GM21576 (cell line): Measurements from ENCODE around the gene FNDC3B.

Experiments
- ATAC-seq: cut with Tn5 transposase; IDR thresholded peaks from one replicate; pipeline ENCODE4 v1.9.1; 2021; ENCODE audit warnings: mild to moderate bottlenecking, moderate library complexity; ENCODE audit not compliant: unreplicated experiment

Gene FNDC3B

DNA sequence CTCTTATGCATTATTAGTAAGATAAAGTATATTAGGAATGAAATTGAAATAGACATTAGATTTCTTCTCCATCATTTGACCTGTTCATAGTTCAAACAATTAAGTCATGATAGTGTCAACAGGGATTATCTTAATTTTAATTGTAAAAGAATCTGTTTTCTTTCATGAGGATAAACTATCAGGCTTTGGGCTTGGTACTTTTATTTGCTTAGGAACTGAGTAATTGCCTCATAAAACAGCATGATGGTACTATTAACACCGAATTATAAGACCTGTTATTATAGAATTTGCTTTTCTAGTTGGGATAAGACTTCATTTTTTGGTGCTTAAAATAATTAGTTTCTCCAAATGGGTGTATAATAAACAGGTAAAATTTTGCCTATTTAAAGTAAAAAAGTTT, 71.8 kb downstream of the FNDC3B start:
- ATAC-seq, result no peak

DNA sequence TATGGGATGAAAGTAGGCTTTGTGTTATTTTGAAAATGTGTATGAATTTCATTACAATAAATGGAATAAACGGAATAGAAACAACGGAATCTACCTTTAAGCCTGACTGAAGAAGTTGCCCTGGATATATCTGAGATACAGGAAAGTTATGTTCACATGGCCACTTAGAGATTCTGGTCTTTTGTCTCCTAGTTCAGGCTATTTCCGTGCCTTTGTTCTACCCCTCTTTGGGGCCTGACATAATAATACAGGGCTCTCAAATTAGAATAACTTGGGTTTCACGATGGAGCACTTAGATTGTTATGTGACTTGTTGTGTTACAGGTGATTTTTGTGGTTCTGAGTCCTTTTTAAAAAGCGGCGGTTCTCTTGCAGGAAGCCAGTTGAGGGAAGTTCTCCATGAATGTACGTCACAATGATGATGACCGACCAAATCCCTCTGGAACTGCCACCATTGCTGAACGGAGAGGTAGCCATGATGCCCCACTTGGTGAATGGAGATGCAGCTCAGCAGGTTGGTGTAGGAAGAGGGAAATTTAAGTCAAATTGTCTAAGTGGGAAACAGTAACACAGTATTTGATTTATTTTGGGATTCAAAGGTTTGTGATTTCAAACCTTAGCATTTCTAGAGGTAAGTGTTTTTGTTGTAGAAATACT, 72.8 kb downstream of the FNDC3B start:
- no peak for ATAC-seq

DNA sequence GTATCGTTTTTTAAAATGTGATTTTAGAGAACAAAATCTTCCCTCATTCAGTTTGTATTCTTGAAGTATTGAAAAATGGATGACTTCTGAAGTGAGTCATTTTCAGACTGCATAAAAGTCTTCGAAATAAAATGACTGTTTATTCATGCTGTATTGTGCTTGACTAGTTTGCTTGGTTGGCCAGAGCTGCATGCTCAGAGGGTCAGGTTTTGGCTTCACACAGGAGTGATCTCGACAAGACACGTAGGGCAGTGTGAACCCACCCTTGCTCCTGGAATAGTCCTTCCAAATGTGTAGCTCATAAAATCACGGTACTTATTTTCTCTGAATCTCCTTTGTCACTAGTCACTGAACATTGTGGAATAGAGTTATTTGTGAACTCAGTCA, 73.3 kb downstream of the FNDC3B start:
- no peak for ATAC-seq

- ATAC-seq, result no peak
Observed at GRCh38 chr3:172113710-172114109, 74.3 kb downstream of the FNDC3B start.

- ATAC-seq, result no peak
Observed at GRCh38 chr3:172115059-172115458, 75.7 kb downstream of the FNDC3B start.

- ATAC-seq, result no peak
Observed at GRCh38 chr3:172115787-172116186, 76.4 kb downstream of the FNDC3B start.

- no peak for ATAC-seq
Observed at GRCh38 chr3:172118019-172118418, 78.6 kb downstream of the FNDC3B start.

DNA sequence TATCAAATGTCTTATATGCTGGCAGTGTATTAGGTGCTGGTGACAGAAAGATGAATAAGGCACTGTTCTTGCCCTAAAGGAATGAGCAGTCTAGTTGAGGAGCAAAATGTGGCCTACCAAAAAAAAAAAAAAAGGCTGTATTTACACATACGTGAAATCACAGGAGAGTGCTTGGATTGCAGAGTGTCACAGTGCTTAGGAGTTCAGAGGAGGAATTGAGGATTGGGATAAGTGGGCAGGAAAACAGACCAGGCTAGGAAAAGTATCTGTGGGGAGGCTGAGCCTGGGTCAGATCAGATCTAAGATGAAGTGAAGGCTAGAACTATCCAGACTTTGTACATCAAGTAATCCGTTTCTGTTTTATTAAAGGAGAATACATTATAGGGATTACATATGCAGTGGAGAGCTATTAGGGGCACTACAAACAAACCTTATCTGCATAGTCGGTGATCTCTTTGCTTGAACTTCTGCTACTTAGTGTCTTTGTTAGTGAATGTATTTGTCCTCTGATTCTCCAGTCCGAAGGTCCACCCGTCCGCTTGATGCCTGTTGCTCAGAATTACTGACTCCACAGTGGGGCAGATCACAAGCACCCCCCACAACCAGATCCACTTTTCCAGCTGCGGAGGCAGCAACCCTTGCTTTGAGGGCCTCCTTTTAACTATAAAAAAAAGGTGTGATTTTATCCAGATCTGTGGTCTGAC, 80.0 kb downstream of the FNDC3B start:
- no peak for ATAC-seq

GRCh38 chr3:172120912-172121311, 81.5 kb downstream of the FNDC3B start:
- ATAC-seq, result no peak

DNA sequence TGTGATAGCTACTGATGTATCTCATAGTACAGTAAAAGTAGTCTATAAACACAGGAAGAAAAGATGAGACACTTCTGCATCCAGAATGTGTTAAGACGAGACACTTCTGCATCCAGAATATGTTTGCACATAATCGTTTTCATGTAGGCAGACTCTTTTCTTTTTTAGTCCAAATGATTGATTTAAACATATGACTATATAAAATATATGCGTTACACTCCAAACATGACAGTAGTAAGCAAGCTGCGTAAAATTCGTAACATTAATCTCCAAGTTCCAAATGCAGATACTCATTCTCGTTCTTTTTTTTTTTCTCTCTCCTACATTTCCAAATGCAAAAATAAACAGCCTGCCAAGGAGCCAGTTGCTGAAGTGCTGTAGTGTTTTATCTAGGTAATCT, 82.6 kb downstream of the FNDC3B start:
- no peak for ATAC-seq

GRCh38 chr3:172124271-172124670, 84.9 kb downstream of the FNDC3B start:
- ATAC-seq, result no peak

DNA sequence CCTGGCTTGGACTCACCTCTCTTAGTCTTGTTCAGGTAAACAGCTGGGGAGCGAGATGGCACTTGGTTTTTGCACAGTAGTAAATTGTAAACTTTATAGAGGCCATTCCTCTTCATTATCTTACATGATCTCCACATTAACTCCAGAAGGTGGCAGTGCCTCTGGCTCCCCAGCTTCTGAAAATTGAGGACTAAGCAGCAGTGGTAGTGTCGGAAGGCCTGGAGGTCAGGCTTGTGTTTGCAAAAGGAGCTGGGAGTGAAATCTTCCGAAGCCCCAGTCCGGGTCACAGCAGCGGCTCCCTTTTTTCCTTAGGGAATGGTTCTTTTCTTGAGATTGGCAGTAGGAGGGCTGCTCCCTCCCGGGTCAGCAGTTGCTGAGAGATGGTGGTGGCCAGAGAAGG, 85.7 kb downstream of the FNDC3B start:
- ATAC-seq, result no peak

DNA sequence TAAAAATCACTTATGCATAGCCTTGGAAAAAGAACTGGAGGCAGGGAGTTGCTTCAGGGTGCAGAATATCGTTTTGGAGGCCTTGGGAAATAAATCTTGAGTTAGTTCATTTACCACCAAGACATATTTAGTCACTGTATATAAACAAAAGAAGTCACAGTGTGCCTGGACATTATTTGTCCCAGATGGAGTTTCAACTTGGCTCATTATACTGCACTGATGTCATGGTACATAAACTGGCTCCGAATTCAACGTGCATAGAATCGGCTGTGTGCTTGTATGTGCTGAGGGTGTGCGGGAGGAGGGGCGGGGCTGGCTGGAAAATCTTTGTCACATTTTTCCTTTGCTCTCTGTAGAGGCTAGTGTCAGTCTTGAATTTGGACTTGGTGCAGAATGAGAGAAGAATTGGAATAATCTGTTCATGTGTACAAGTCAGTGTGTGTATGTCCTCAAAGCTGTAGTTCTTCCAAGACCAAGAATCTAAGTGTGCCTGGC, 86.6 kb downstream of the FNDC3B start:
- no peak for ATAC-seq

GRCh38 chr3:172126741-172127140, 87.4 kb downstream of the FNDC3B start:
- no peak for ATAC-seq

DNA sequence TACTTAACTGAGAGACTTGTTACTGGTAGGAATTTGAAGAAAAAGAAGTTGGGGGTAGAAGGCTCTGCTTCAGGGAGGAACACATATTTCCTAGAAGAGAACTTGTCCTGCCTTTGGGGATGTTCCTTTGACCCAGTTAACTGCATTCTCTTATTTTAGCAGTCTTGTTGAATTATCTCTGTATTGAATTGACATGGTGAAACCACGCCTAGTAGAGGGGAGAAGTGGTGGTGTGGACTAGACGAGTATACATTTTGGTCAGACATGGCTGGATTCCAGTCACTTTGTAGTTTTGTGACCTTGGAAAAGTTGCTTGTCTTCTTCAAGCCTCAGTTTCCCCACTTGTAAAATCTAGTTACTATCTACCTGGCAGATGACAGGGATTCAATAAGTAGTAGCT, 87.8 kb downstream of the FNDC3B start:
- no peak for ATAC-seq

GRCh38 chr3:172127929-172128580, 88.7 kb downstream of the FNDC3B start:
- no peak for ATAC-seq

DNA sequence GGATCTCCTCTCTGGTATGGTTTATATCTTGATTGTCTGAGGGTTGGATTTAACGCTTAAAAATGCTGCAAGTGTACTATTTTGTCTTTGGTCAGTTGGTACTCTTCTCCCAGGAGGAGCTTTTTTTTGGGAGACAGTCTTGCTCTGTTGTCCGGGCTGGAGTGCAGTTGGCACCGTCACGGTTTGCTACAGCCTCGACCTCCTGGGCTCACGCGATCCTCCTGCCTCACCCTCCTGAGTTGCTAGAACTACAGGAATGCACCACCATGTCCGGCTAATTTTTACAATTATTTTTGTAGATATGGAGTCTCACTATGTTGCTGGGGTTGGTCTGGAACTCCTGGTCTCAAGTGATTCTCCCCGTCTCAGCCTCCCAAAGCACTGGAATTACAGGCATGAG, 89.5 kb downstream of the FNDC3B start:
- no peak for ATAC-seq

DNA sequence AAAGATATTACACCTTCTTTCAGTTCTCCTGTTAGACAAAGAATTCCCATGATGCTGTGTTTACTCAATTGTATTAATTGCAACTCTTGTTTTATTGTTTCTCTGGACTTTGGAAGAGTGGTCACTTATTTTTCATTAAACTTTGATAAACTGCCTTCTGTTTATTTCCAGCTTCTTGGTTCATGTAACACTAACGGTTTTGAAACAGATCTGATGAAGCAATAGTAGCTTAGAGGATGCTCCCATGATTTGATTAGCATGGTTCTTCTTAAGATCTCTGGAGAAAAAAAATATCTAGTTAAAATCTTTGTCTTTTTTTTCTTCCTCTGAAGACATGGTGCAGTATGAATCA, 90.1 kb downstream of the FNDC3B start:
- ATAC-seq, result no peak

DNA sequence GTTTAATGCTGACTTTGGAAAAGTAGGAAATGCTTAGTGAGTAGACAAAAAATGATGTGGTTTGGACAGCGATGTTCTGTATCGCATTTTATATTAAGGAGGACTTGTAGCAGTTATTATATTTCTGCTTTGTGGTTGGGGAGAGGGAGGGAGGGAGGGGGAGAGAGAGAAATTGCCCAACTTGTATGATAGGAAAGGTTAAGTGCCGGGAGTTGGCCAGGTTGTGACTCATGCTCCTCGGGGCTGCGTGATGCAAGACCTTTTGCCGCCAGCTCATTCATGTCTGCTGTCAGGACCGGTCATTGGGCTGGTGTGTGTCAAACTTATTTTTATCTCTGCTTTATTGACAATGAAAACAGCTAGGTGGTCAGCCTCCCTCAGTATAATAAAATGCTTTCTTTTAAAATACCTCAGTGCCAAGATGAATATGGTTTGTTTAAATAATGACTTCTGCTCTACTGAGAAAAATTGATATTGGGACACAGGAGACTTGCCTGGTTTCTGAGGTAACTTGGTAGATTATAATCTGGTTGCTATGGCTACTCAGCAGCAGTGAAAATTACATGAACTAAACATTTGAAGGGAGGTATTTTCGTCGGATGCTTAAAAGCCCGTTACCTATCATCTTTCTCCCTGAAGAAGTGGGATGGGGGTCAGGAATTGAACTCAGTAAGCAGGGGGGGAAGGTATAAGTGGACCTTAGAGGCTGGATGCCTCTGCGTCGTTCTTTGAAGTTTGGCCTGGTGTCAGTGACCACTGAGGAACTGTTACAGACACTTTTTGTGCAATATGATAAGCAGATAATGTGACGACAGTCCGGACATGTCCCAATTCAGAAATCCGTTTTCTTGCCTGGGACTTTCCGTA, 90.7 kb downstream of the FNDC3B start:
- ATAC-seq, result no peak

- no peak for ATAC-seq
Observed at GRCh38 chr3:172130717-172131050, 91.3 kb downstream of the FNDC3B start.

GRCh38 chr3:172131746-172132145, 92.4 kb downstream of the FNDC3B start:
- ATAC-seq, result no peak
